IMR-90 (cell line): ENCODE measurements around the gene IDH3B. TPM values are rescaled to one million over a fixed set of nuclear protein-coding genes. Genes with fewer than 3 reads are reported as not detected.

Experiments
- ELK1 ChIP-seq: fragments of 150-350 bp; IDR thresholded peaks from 2 replicates; pipeline ENCODE4 v1.6.1; 2016; ENCODE audit warnings: low read depth, mild to moderate bottlenecking, low read length, moderate library complexity, borderline replicate concordance
- MXI1 ChIP-seq: IDR thresholded peaks from 2 replicates; pipeline ENCODE4 v1.6.1; 2012; ENCODE audit warnings: low read depth, mild to moderate bottlenecking, low read length, moderate library complexity, borderline replicate concordance
- USF2 ChIP-seq: fragments of 150-350 bp; IDR thresholded peaks from 2 replicates; pipeline ENCODE4 v1.6.1; 2017; ENCODE audit warnings: mild to moderate bottlenecking, antibody characterized with exemption, low read length, low read depth
- polyA plus RNA-seq, 3 experiments: library from polyadenylated mRNA; depleted of rRNA; stranded (reverse); fragments of >200 nt; gene quantifications; 2 replicates each; pipeline ENCODE4 v1.2.3, GENCODE V29; 2012; ENCODE audit warnings: low replicate concordance in 1 of 3
- total RNA-seq: library from RNA; depleted of rRNA; stranded (reverse); fragments of >200 nt; gene quantifications from 2 replicates; pipeline ENCODE4 v1.2.3, GENCODE V29; 2012

Gene IDH3B
- total and polyA plus RNA-seq, 2 of the 4 experiments (the other 2 are of a cell fraction): 151 to 160 TPM

GRCh38 chr20:2663887-2664719 lies at the start of gene IDH3B (continued):
- no peak for TF ChIP-seq ELK1
- peak; percentile 80 for TF ChIP-seq MXI1
- TF ChIP-seq USF2: peak; percentile 39; the same call in 1 of the 2 replicates
